ENCODE data around the gene RALGPS2.

DNA sequence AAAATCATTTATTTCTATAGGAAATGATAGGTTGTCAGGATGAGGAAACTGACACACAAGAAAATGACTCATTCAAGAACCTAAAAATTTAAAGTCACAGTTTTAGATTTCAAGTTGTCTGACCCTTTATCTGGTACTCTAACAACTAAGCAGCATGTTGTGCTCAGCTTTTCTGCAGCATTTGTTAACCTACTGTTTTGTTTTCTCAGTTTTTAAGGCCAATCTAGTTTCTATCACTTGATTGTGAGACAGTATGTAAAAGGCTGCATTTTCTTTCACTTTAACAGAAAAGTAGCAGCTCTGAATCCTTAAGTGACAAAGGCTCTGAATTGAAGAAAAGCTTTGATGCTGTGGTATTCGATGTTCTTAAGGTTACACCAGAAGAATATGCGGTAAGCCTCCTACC is 59.1 kb downstream of the RALGPS2 start:
- TF ChIP-seq, protein P1, sequence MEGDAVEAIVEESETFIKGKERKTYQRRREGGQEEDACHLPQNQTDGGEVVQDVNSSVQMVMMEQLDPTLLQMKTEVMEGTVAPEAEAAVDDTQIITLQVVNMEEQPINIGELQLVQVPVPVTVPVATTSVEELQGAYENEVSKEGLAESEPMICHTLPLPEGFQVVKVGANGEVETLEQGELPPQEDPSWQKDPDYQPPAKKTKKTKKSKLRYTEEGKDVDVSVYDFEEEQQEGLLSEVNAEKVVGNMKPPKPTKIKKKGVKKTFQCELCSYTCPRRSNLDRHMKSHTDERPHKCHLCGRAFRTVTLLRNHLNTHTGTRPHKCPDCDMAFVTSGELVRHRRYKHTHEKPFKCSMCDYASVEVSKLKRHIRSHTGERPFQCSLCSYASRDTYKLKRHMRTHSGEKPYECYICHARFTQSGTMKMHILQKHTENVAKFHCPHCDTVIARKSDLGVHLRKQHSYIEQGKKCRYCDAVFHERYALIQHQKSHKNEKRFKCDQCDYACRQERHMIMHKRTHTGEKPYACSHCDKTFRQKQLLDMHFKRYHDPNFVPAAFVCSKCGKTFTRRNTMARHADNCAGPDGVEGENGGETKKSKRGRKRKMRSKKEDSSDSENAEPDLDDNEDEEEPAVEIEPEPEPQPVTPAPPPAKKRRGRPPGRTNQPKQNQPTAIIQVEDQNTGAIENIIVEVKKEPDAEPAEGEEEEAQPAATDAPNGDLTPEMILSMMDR (IDR thresholded peaks at IDR 0.05): no peak
- TF ChIP-seq POLR2A (IDR thresholded peaks at IDR 0.05): no peak
